Upper lobe of right lung (tissue), 1 donor: ENCODE data around the gene EEF1AKMT3. TPM values are rescaled to one million over a fixed set of nuclear protein-coding genes. Genes with fewer than 3 reads are reported as not detected.
A peak's percentile ranks its signal among the peaks of the same experiment; 100 is the strongest.
"Not testable (repeated sequence)": the region's sequence is repeated elsewhere in the genome, so short reads cannot be mapped to it uniquely, and the experiment has no call there.

Experiments used
- ATAC-seq: fragments of 200-7000 bp; cut with Tn5 transposase; one replicate; pipeline ENCODE4 v1.9.1; 2020; ENCODE audit warnings: mild to moderate bottlenecking, moderate library complexity
- DNase-seq: peaks from one replicate; pipeline ENCODE4 v3.0.0-alpha.2; 2020
- H3K27ac ChIP-seq: fragments of 200-600 bp; one replicate; pipeline ENCODE4 v1.8.0; 2022
- H3K27me3 ChIP-seq: fragments of 200-600 bp; one replicate; pipeline ENCODE4 v1.8.0; 2022; ENCODE audit warnings: mild to moderate bottlenecking
- H3K36me3 ChIP-seq: fragments of 200-600 bp; one replicate; pipeline ENCODE4 v1.8.0; 2022
- H3K4me1 ChIP-seq: fragments of 200-600 bp; one replicate; pipeline ENCODE4 v1.8.0; 2022
- H3K4me3 ChIP-seq: fragments of 200-600 bp; one replicate; pipeline ENCODE4 v1.8.0; 2022; ENCODE audit warnings: mild to moderate bottlenecking
- H3K9me3 ChIP-seq: fragments of 200-600 bp; one replicate; pipeline ENCODE4 v1.8.0; 2022
- intact Hi-C: fragments of 100-400 bp; cut with DNase I; formaldehyde crosslinking; loops from one replicate; pipeline ENCODE4 v1.11.0; 2022
- total RNA-seq: library from RNA; stranded (reverse); fragmentation: NEBNext Ultra II Directional; extraction: Animal tissue kit (Norgen Biotek cat#: 25700); gene quantifications from one replicate; pipeline ENCODE4 v1.2.1, GENCODE V29; 2021
- TF ChIP-seq, protein P1 (sequence below): fragments of 200-600 bp; IDR thresholded peaks from one replicate; pipeline ENCODE4 v1.8.0; 2022; ENCODE audit warnings: antibody characterized with exemption
- donor health status: DM: no; HTN: yes; CAD: no; lungs with severe emphysema.

The EEF1AKMT3 gene
- total RNA-seq, 1 donor from 2014 or later: 8.0 TPM

DNA sequence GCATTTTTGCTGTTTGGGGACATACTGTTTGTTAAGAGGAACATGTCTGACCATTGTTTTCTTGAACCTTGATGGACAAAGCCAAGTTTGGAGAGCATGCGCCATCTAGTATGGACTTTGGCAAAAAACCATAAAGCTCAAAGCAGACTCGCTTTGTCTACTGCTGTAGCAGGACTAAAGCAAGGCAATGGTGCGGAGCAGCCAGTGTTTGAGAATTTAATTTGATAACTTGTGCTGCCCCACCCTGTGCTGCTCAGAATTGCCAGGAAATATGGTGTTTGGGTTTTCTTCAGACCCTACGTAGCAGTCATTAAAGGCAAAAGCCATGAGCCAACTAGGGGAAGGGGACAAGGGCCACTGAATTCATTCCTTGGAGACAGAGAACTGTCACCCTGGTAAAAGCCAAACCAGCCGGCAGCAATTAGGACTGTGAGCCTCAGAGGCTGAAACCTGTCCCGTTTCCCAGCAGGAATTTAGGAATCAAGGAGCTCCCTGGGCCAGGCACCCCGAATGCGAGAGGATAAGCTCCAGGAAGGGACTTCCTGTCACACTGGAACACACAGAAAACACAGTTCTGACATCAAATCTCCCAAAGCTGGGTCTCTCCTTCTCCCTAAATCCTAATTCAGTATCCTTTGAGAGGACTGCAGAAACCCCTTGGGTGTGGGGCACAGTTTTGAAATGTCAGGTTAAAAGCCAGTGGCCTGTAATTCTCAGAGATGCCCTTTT lies 45.0 kb downstream of the EEF1AKMT3 start:
- DNase-seq (no peak), ATAC-seq (no peak)
- Histone ChIP-seq H3K4me1 (peaks cover 26% of the 10 kb centered on the region), H3K27me3 (no peaks in the 10 kb centered on the region), H3K9me3 (no peaks in the 10 kb centered on the region), H3K36me3 (peaks cover 42% of the 10 kb centered on the region), H3K27ac (peak overlapping the region; percentile 70), H3K4me3 (no peak overlapping the region)
- TF ChIP-seq, protein P1, sequence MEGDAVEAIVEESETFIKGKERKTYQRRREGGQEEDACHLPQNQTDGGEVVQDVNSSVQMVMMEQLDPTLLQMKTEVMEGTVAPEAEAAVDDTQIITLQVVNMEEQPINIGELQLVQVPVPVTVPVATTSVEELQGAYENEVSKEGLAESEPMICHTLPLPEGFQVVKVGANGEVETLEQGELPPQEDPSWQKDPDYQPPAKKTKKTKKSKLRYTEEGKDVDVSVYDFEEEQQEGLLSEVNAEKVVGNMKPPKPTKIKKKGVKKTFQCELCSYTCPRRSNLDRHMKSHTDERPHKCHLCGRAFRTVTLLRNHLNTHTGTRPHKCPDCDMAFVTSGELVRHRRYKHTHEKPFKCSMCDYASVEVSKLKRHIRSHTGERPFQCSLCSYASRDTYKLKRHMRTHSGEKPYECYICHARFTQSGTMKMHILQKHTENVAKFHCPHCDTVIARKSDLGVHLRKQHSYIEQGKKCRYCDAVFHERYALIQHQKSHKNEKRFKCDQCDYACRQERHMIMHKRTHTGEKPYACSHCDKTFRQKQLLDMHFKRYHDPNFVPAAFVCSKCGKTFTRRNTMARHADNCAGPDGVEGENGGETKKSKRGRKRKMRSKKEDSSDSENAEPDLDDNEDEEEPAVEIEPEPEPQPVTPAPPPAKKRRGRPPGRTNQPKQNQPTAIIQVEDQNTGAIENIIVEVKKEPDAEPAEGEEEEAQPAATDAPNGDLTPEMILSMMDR: no peak
- intact Hi-C loops: no loop called here

DNA sequence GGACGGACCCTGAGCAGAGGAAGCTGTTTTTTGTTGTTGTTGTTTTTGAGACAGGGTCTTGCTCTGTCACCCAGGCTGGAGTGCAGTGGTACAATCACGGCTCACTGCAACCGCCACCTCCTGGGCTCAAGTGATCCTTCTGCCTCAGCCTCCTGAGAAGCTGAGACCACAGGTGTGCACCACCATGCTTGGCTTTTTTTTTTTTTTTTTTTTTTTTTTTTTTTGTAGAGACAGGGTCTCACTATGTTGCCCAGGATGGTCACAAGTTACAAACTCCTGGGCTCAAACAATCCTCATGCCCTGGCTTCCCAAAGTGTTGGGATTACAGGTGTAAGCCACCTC lies 45.5 kb downstream of the EEF1AKMT3 start:
- H3K9me3 ChIP-seq, ATAC-seq, intact Hi-C loops, H3K4me3 ChIP-seq, H3K27me3 ChIP-seq, DNase-seq: not testable (repeated sequence)
- Histone ChIP-seq H3K4me1 (peaks cover 30% of the 10 kb centered on the region), H3K27ac (peak overlapping the region; percentile 70), H3K36me3 (peaks cover 42% of the 10 kb centered on the region)

DNA sequence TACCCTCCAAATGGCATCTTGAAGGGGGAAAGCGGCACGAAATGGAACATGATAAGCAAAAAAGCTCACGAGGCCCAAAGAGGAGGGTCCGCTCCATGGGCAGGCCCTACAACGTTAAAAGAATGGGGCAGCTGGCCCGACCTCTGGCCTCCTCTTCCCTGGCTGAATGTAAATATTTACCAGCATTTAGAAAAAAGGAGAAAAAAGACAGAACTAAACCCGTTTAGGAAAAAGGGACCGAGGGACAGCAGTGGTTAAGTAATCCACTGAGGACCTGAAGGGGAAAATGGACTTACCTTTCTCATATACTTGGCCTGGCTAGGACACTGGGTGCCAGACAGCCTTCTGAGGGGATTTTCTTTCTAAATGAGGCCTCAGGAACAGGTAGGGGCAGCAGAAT lies 47.7 kb downstream of the EEF1AKMT3 start:
- ATAC-seq, DNase-seq, intact Hi-C loops, H3K9me3 ChIP-seq, H3K27me3 ChIP-seq, H3K4me3 ChIP-seq, H3K27ac ChIP-seq: not testable (repeated sequence)
- H3K36me3 ChIP-seq: peaks cover 58% of the 10 kb centered on the region
- H3K4me1 ChIP-seq: peaks cover 30% of the 10 kb centered on the region

DNA sequence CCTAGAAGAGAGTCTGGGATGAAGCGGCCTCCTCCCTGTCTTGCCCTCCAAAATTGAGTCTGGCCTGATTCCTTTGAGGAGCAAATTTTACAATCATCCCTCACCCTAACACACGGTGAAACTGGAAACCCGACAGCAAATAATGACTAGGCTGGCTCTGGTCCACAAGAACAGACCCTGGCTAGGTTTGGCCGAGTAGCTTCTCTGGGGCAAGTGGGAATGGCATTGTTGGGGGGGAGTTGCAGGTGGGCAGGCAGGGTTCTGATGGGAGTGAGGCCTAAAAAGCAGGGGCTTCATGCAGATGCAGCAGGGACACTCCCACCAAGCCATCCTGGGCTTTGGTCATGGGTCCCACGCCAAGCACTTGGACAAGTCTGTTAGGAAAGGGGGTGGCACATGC lies 48.6 kb downstream of the EEF1AKMT3 start:
- Histone ChIP-seq H3K4me1 (peaks cover 21% of the 10 kb centered on the region), H3K36me3 (peaks cover 67% of the 10 kb centered on the region), H3K27ac (peak overlapping the region; percentile 36)
- H3K9me3 ChIP-seq, ATAC-seq, H3K4me3 ChIP-seq, DNase-seq, H3K27me3 ChIP-seq, intact Hi-C loops: not testable (repeated sequence)

DNA sequence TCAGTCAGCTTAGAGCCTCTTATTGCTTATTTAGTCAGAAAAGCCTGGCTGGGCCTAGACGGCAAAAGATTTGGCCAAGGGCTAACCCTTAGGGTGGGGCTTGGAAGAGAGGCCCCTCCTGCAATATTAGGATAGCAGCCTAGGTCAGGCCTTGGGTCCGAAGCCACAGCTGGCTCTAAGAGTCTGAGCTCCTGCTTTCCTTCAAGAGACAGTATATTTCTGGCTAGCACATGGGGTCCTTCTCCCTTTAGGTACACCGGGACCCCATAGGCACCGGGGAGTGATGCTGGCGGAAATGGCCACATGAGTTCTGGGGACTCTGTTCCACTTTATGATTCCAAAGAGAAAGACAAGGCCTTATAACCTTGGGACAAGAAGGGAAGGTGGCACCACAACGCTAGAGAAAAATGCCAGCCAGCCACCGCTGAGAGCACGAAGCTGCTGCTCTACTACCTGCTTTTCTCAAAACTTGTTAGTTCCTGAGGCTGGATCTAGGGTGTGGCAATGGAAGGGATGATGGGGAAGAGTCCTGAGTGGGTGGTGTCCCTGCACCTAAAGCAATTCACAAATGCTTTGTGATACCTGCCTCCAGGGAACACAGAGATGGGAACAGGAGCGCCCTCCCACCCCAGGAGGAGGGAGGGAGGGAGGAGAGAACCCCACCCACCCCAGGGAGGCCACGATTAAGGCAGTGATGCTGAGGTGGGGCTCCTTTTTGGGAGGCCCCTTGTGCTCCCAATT lies 49.2 kb downstream of the EEF1AKMT3 start:
- ATAC-seq: no peak
- peaks cover 14% of the 10 kb centered on the region for H3K4me1 ChIP-seq
- intact Hi-C loops: no loop called here
- H3K27ac ChIP-seq: peak overlapping the region; percentile 36
- H3K9me3 ChIP-seq: no peaks in the 10 kb centered on the region
- TF ChIP-seq, protein P1: no peak
- H3K4me3 ChIP-seq: no peak overlapping the region
- no peak for DNase-seq
- no peaks in the 10 kb centered on the region for H3K27me3 ChIP-seq
- H3K36me3 ChIP-seq: peaks cover 74% of the 10 kb centered on the region

DNA sequence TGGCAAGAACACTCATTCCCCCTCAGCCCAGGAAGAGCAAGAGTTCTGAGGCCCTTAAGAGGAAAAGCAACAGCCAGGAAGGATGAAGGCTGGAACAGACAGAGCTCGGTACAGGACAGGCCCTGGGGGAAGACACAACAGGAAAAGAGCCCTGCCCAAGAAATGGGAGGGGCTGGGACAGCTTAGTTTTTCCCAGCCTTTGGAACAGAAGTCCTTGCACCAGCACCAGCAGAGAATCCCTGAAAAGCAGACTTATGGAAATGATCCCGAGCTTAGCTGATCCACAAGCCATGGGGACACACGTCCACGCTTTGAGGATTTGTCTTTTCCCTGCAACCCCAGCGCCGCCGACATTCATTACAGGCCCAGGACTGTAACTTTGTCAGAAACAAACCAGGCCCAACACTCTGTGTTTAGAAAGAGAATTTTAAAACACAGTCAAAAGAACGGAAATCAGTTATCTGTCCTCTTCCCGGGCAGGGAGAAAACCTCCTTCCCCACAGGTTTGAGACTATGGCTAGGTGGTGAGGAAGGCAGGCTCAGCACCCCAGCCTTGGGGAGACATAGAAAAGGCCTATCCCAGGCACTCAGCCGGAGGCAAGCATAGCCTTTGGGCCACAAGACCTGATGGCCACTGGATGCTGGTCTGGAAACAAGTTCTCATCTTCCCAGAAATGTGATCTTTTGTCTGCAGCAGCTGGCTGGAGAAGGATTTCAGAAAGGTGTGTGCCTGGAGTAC lies 50.1 kb downstream of the EEF1AKMT3 start:
- Histone ChIP-seq H3K27ac (peak overlapping the region; percentile 40), H3K36me3 (peaks cover 83% of the 10 kb centered on the region), H3K9me3 (no peaks in the 10 kb centered on the region), H3K27me3 (no peaks in the 10 kb centered on the region), H3K4me3 (no peak overlapping the region), H3K4me1 (peaks cover 5% of the 10 kb centered on the region)
- ATAC-seq: peak; percentile 38
- DNase-seq: no peak
- intact Hi-C loops: no loop called here
- TF ChIP-seq, protein P1: no peak
